NK-92 treated with Interleukin-12 subunit alpha and Interleukin-12 subunit beta, amount 100 ng/mL, for 24 hours (cell line): ENCODE measurements around the gene TMEM50A.
"Not testable (repeated sequence)": the region's sequence is repeated elsewhere in the genome, so short reads cannot be mapped to it uniquely, and the experiment has no call there.

ENCODE experiments used
- DNase-seq: peaks from one replicate; lab custom pipeline; 2025; lab: John Stamatoyannopoulos, UW

The TMEM50A gene

GRCh38 chr1:25336922-25337354 lies 1.2 kb upstream of the TMEM50A start:
- not testable (repeated sequence) for DNase-seq

- peak; percentile 44 for DNase-seq
These were observed 499 bp upstream of the TMEM50A start for GRCh38 chr1:25337483-25338187.

GRCh38 chr1:25338986-25339385 lies 852 bp downstream of the TMEM50A start:
- DNase-seq: no peak

GRCh38 chr1:25341746-25342145 lies 3.6 kb downstream of the TMEM50A start:
- no peak for DNase-seq

GRCh38 chr1:25342846-25343245 lies 4.7 kb downstream of the TMEM50A start:
- no peak for DNase-seq

- DNase-seq: no peak
These were observed 5.7 kb downstream of the TMEM50A start for GRCh38 chr1:25343872-25344271.

- DNase-seq: no peak
These were observed 9.4 kb downstream of the TMEM50A start for GRCh38 chr1:25347556-25347955.

- no peak for DNase-seq
These were observed 11.5 kb downstream of the TMEM50A start for GRCh38 chr1:25349606-25350005.

- no peak for DNase-seq
These were observed 17.8 kb downstream of the TMEM50A start for GRCh38 chr1:25355841-25356395.

- DNase-seq: no peak
These were observed 18.3 kb downstream of the TMEM50A start for GRCh38 chr1:25356441-25356840.

- no peak for DNase-seq
These were observed 18.7 kb downstream of the TMEM50A start for GRCh38 chr1:25356848-25357247.

GRCh38 chr1:25360596-25361581 lies 22.8 kb downstream of the TMEM50A start:
- no peak for DNase-seq

- no peak for DNase-seq
These were observed 23.8 kb downstream of the TMEM50A start for GRCh38 chr1:25361901-25362300.

- not testable (repeated sequence) for DNase-seq
These were observed 24.8 kb downstream of the TMEM50A start for GRCh38 chr1:25362634-25363559.

GRCh38 chr1:25369241-25369640 lies 31.1 kb downstream of the TMEM50A start:
- DNase-seq: no peak

GRCh38 chr1:25369691-25370271 lies 31.6 kb downstream of the TMEM50A start:
- not testable (repeated sequence) for DNase-seq

GRCh38 chr1:25371757-25372156 lies 33.6 kb downstream of the TMEM50A start:
- not testable (repeated sequence) for DNase-seq

- not testable (repeated sequence) for DNase-seq
These were observed 40.2 kb downstream of the TMEM50A start for GRCh38 chr1:25378367-25378766.

GRCh38 chr1:25382543-25382942 lies 44.4 kb downstream of the TMEM50A start:
- not testable (repeated sequence) for DNase-seq

- DNase-seq: not testable (repeated sequence)
These were observed 45.0 kb downstream of the TMEM50A start for GRCh38 chr1:25383090-25383489.

GRCh38 chr1:25383875-25384274 lies 45.7 kb downstream of the TMEM50A start:
- DNase-seq: not testable (repeated sequence)
